H9 (cell line): ENCODE data around the gene LRRK1. TPM values are rescaled to one million over a fixed set of nuclear protein-coding genes. Genes with fewer than 3 reads are reported as not detected.

Source experiments
- DNase-seq: peaks from one replicate; pipeline ENCODE4 v3.0.0-alpha.2; 2017
- H2AFZ ChIP-seq: one replicate; pipeline ENCODE4 v1.6.1; 2013; ENCODE audit warnings: mild to moderate bottlenecking, low read length, control low read depth, moderate library complexity
- H2AK5ac ChIP-seq: 2 replicates; pipeline ENCODE4 v1.6.1; 2013; ENCODE audit warnings: low read length, control low read depth, mixed read lengths; ENCODE audit not compliant: insufficient read length
- H2BK120ac ChIP-seq: one replicate; pipeline ENCODE4 v1.6.1; 2013; ENCODE audit warnings: low read depth, mild to moderate bottlenecking, low read length, control low read depth, inconsistent platforms; ENCODE audit not compliant: poor library complexity, severe bottlenecking
- H2BK12ac ChIP-seq: 2 replicates; pipeline ENCODE4 v1.6.1; 2013; ENCODE audit warnings: low read length, control low read depth, mixed read lengths, low read depth; ENCODE audit not compliant: insufficient read length
- H2BK15ac ChIP-seq: 2 replicates; pipeline ENCODE4 v1.6.1; 2013; ENCODE audit warnings: low read depth, low read length, control low read depth
- H2BK20ac ChIP-seq: one replicate; pipeline ENCODE4 v1.6.1; 2013; ENCODE audit warnings: low read depth, mild to moderate bottlenecking, low read length, control low read depth, inconsistent platforms; ENCODE audit not compliant: poor library complexity, severe bottlenecking
- H2BK5ac ChIP-seq: 2 replicates; pipeline ENCODE4 v1.6.1; 2013; ENCODE audit warnings: low read length, control low read depth, mixed read lengths; ENCODE audit not compliant: insufficient read length
- H3K14ac ChIP-seq: 2 replicates; pipeline ENCODE4 v1.6.1; 2013; ENCODE audit warnings: low read length, control low read depth; ENCODE audit not compliant: insufficient read depth
- H3K18ac ChIP-seq: 2 replicates; pipeline ENCODE4 v1.6.1; 2013; ENCODE audit warnings: low read depth, mild to moderate bottlenecking, mixed read lengths, low read length, control low read depth; ENCODE audit not compliant: insufficient read length
- H3K23ac ChIP-seq: 2 replicates; pipeline ENCODE4 v1.6.1; 2013; ENCODE audit warnings: low read length, control low read depth, mixed read lengths, low read depth; ENCODE audit not compliant: insufficient read length
- H3K23me2 ChIP-seq: 2 replicates; pipeline ENCODE4 v1.6.1; 2013; ENCODE audit warnings: low read depth, mild to moderate bottlenecking, mixed read lengths, low read length, control low read depth; ENCODE audit not compliant: insufficient read length, poor library complexity, severe bottlenecking
- H3K27ac ChIP-seq: 2 replicates; pipeline ENCODE4 v1.5.1; 2013; ENCODE audit warnings: low read length, control low read depth, mixed read lengths, low read depth; ENCODE audit not compliant: insufficient read length
- H3K27me3 ChIP-seq: 2 replicates; pipeline ENCODE4 v1.6.1; 2013; ENCODE audit warnings: low read length, control low read depth, inconsistent platforms; ENCODE audit not compliant: insufficient read depth
- H3K4ac ChIP-seq: 2 replicates; pipeline ENCODE4 v1.6.1; 2013; ENCODE audit warnings: low read depth, mild to moderate bottlenecking, control low read depth, inconsistent platforms, low read length, moderate library complexity
- H3K4me1 ChIP-seq: 2 replicates; pipeline ENCODE4 v1.6.1; 2013; ENCODE audit warnings: low read length, control low read depth, inconsistent platforms; ENCODE audit not compliant: insufficient read depth
- H3K4me2 ChIP-seq: 2 replicates; pipeline ENCODE4 v1.6.1; 2013; ENCODE audit warnings: low read length, control low read depth, mixed read lengths; ENCODE audit not compliant: insufficient read length, insufficient read depth
- H3K56ac ChIP-seq: 2 replicates; pipeline ENCODE4 v1.6.1; 2013; ENCODE audit warnings: low read depth, mild to moderate bottlenecking, mixed read lengths, low read length, control low read depth; ENCODE audit not compliant: insufficient read length
- H3K79me1 ChIP-seq: 2 replicates; pipeline ENCODE4 v1.6.1; 2013; ENCODE audit warnings: low read depth, mild to moderate bottlenecking, moderate library complexity, low read length, control low read depth, inconsistent platforms; ENCODE audit not compliant: insufficient read depth, poor library complexity, severe bottlenecking
- H3K79me2 ChIP-seq: 2 replicates; pipeline ENCODE4 v1.6.1; 2013; ENCODE audit warnings: low read length, control low read depth, inconsistent platforms; ENCODE audit not compliant: insufficient read depth
- H3K9ac ChIP-seq: 2 replicates; pipeline ENCODE4 v1.6.1; 2013; ENCODE audit warnings: low read length, control low read depth, mixed read lengths; ENCODE audit not compliant: insufficient read length; ENCODE audit errors: extremely low read depth
- H3K9me3 ChIP-seq: one replicate; pipeline ENCODE4 v1.6.1; 2013; ENCODE audit warnings: low read depth, low read length, inconsistent platforms; ENCODE audit not compliant: control insufficient read depth
- H3T11ph ChIP-seq: one replicate; pipeline ENCODE4 v1.6.1; 2013; ENCODE audit warnings: mild to moderate bottlenecking, low read length, control low read depth, inconsistent platforms
- H4K20me1 ChIP-seq: one replicate; pipeline ENCODE4 v1.6.1; 2013; ENCODE audit not compliant: control insufficient read depth, insufficient read length, insufficient read depth
- H4K5ac ChIP-seq: 2 replicates; pipeline ENCODE4 v1.6.1; 2013; ENCODE audit warnings: low read depth, mild to moderate bottlenecking, mixed read lengths, low read length, control low read depth; ENCODE audit not compliant: insufficient read length
- H4K8ac ChIP-seq: replicated peaks from 2 replicates; pipeline ENCODE4 v1.6.1; 2013; ENCODE audit warnings: low read length, control low read depth, mixed read lengths, low read depth; ENCODE audit not compliant: insufficient read length
- H4K91ac ChIP-seq: 2 replicates; pipeline ENCODE4 v1.6.1; 2013; ENCODE audit warnings: low read depth, mild to moderate bottlenecking, moderate library complexity, mixed read lengths, low read length, control low read depth; ENCODE audit not compliant: insufficient read length
- H3K27ac Mint-ChIP-seq, 3 experiments: 2 replicates in 2 of 3; 3 replicates in 1 of 3; pipeline ENCODE4 v1.8.0; 2020 to 2021; ENCODE audit warnings: mixed read lengths in 3 of 3, mild to moderate bottlenecking in 1 of 3, moderate library complexity in 1 of 3
- H3K27me3 Mint-ChIP-seq: 2 replicates; pipeline ENCODE4 v1.8.0; 2021; ENCODE audit warnings: low read depth, mild to moderate bottlenecking, moderate library complexity, mixed read lengths
- H3K36me3 Mint-ChIP-seq, 3 experiments: 2 replicates in 2 of 3; 3 replicates in 1 of 3; pipeline ENCODE4 v1.8.0; 2020 to 2021; ENCODE audit warnings: low read depth in 3 of 3, mixed read lengths in 3 of 3; ENCODE audit not compliant: insufficient read depth in 1 of 3
- H3K4me1 Mint-ChIP-seq, 2 experiments: 2 replicates each; pipeline ENCODE4 v1.8.0; 2020; ENCODE audit warnings: mixed read lengths in 2 of 2
- H3K4me3 Mint-ChIP-seq, 2 experiments: 2 replicates in 1 of 2; 3 replicates in 1 of 2; pipeline ENCODE4 v1.8.0; 2020 to 2021; ENCODE audit warnings: mild to moderate bottlenecking in 2 of 2, mixed read lengths in 2 of 2, moderate library complexity in 1 of 2
- H3K9me3 Mint-ChIP-seq, 2 experiments: 2 replicates in 1 of 2; 3 replicates in 1 of 2; pipeline ENCODE4 v1.8.0; 2020; ENCODE audit warnings: mild to moderate bottlenecking in 2 of 2, mixed read lengths in 2 of 2, moderate library complexity in 1 of 2
- WGBS: extraction: QIAGEN DNeasy Blood & Tissue Kit; methylation state at CpG from one replicate; pipeline ENCODE4 v1.1.7; 2013; ENCODE audit warnings: missing lambda C conversion rate, low lambda C conversion rate, mixed read lengths; ENCODE audit not compliant: insufficient read length; ENCODE audit errors: extremely low coverage; 5-methylcytosine and 5-hydroxymethylcytosine counted together
- total RNA-seq: library from RNA; stranded (reverse); gene quantifications from 2 replicates; pipeline ENCODE4 v1.2.1, GENCODE V29; 2021
- TF ChIP-seq, protein P1 (sequence below): fragments of 200-600 bp; sonication (generic); conservative IDR thresholded peaks from 3 replicates; pipeline ENCODE4 v1.8.0; 2021; ENCODE audit warnings: antibody characterized with exemption, mild to moderate bottlenecking

The LRRK1 gene
- total RNA-seq, 1 experiment from 2014 or later: 4.0 TPM

DNA sequence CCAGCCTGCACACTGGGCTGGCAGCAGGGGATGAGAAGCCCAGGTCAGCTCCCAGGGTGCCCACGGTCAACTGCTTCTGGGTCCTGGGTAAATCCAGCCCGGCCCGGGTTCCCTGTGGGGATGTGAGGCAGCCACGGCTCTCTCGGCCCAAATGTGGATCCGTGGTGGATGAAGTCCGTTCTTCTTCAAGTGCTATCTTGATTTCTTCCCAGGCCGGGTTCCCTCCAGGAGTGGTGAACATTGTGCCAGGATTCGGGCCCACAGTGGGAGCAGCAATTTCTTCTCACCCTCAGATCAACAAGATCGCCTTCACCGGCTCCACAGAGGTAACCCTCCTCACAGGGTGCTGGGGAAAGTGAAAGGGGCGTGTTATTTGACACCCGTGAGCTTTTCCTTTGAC lies 23.4 kb upstream of the LRRK1 start:
- no peaks in the 10 kb centered on the region for H3K79me1 ChIP-seq
- H3K4me1 Mint-ChIP-seq: peaks cover 7 to 22% of the 10 kb centered on the region in 2 experiments
- no peak overlapping the region for H3K9ac ChIP-seq
- WGBS: no CpG with 5 or more reads among the region's 13 CpGs
- H3K27ac ChIP-seq: no peak overlapping the region
- no peak overlapping the region for H3K18ac ChIP-seq
- no peaks in the 10 kb centered on the region for H3K9me3 Mint-ChIP-seq
- no peak overlapping the region for H2AFZ ChIP-seq
- H3K56ac ChIP-seq: no peak overlapping the region
- no peak overlapping the region for H4K5ac ChIP-seq
- H3K9me3 ChIP-seq: no peaks in the 10 kb centered on the region
- H3K4me3 Mint-ChIP-seq: no peak overlapping the region
- H3K23ac ChIP-seq: no peak overlapping the region
- no peak overlapping the region for H2BK15ac ChIP-seq
- H3K27ac Mint-ChIP-seq: no peak overlapping the region
- no peak overlapping the region for H3K4ac ChIP-seq
- no peaks in the 10 kb centered on the region for H3K79me2 ChIP-seq
- no peak overlapping the region for H2AK5ac ChIP-seq
- DNase-seq: no peak
- peaks cover 0 to 19% (median 0%) of the 10 kb centered on the region in 3 experiments; a peak in 2 of 7 replicates for H3K36me3 Mint-ChIP-seq
- no peak overlapping the region for H2BK5ac ChIP-seq
- H3K27me3 Mint-ChIP-seq: no peaks in the 10 kb centered on the region
- H4K20me1 ChIP-seq: no peaks in the 10 kb centered on the region
- H3K4me1 ChIP-seq: no peaks in the 10 kb centered on the region
- H3K23me2 ChIP-seq: no peaks in the 10 kb centered on the region
- H2BK120ac ChIP-seq: no peak overlapping the region
- H4K91ac ChIP-seq: no peak overlapping the region
- H4K8ac ChIP-seq: no peak overlapping the region
- TF ChIP-seq, protein P1, sequence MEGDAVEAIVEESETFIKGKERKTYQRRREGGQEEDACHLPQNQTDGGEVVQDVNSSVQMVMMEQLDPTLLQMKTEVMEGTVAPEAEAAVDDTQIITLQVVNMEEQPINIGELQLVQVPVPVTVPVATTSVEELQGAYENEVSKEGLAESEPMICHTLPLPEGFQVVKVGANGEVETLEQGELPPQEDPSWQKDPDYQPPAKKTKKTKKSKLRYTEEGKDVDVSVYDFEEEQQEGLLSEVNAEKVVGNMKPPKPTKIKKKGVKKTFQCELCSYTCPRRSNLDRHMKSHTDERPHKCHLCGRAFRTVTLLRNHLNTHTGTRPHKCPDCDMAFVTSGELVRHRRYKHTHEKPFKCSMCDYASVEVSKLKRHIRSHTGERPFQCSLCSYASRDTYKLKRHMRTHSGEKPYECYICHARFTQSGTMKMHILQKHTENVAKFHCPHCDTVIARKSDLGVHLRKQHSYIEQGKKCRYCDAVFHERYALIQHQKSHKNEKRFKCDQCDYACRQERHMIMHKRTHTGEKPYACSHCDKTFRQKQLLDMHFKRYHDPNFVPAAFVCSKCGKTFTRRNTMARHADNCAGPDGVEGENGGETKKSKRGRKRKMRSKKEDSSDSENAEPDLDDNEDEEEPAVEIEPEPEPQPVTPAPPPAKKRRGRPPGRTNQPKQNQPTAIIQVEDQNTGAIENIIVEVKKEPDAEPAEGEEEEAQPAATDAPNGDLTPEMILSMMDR: no peak
- H2BK12ac ChIP-seq: no peak overlapping the region
- no peak overlapping the region for H3T11ph ChIP-seq
- no peaks in the 10 kb centered on the region for H3K27me3 ChIP-seq
- no peak overlapping the region for H3K4me2 ChIP-seq
- no peak overlapping the region for H2BK20ac ChIP-seq
- no peak overlapping the region for H3K14ac ChIP-seq
